ENCODE data around the gene DGKD.

DNA sequence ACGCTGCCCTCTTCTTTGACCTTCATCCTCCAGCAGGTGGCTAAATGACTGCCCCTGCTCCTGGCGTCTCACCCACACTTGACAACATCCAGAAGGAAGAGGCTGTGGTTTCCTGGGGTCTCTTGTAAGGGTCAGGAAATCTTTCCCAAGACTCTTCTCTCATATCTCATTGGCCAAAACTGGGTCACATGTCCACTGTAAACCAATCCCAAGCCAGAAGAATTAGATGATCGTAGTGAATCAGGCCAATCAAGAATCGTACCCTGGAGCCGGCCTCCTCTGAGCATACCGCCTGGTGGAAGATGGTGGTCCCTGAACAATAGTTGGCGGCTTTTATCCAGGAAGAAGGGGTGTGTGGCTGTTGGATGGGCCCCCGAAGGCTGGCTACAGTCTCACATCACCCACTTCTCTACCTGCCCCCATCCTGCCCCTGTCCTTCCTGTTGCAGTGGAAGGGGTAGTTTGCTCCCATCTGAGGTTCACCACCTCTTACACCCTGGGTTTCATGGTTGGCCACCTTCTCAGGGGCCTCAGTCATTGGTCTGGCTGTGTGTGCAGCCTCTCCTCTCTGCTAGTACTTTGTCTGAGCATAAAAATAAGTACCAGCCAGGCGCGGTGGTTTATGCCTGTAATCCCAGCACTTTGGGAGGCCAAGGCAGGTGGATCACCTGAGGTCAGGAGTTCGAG, 42.9 kb upstream of the DGKD start:
- TF ChIP-seq CTCF (IDR thresholded peaks at IDR 0.05; ENCODE audit: insufficient read depth, low read depth, low read length): no peak
- no peak for TF ChIP-seq EZH2 (IDR thresholded peaks at IDR 0.05; ENCODE audit: insufficient read depth, low read length)
